ENCODE results near the gene TAT.
"Not testable (repeated sequence)": the region's sequence is repeated elsewhere in the genome, so short reads cannot be mapped to it uniquely, and the experiment has no call there.

The TAT gene

DNA sequence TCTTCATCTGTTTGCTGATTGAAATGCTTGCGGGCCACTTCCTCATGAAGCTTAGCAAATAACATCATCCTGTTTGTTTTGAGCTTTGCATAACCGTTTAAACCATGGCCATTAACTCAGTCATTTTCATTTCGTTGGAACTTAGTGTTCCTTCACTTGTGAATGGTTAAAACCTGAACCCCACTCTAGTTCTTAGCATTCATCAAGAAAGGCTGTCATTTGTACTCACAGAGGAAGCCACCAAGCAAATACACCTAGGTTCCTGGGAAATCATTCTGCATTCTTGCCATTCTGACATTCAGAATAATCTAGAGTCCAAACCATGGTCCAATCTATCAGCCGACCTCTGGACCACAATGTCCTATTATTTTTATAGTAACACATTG lies 8.4 kb upstream of the TAT start:
- Histone ChIP-seq H4K20me1 (ENCODE audit: insufficient read depth, low read length) (no peaks in the 10 kb centered on the region), H3K9me2 (replicated peaks; ENCODE audit: insufficient read depth, low read length) (no peaks in the 10 kb centered on the region), H3K36me3 (replicated peaks; ENCODE audit: insufficient read depth, low read length) (no peaks in the 10 kb centered on the region), H3K9ac (ENCODE audit: low read length) (no peak overlapping the region), H3K27me3 (replicated peaks; ENCODE audit: insufficient read depth, low read length) (no peaks in the 10 kb centered on the region), H3K4me2 (ENCODE audit: low read depth, low read length) (no peak overlapping the region), H3K4me1 (ENCODE audit: low read length) (no peaks in the 10 kb centered on the region), H3F3A (ENCODE audit: insufficient read depth, low read length) (no peaks in the 10 kb centered on the region), H3K79me2 (ENCODE audit: low read length) (no peaks in the 10 kb centered on the region), H3K27ac (ENCODE audit: low read length) (no peak overlapping the region), H3K9me3 (replicated peaks; ENCODE audit: insufficient read depth, low read length) (no peaks in the 10 kb centered on the region), H3K4me3 (ENCODE audit: low read length) (no peak overlapping the region), H2AFZ (ENCODE audit: low read length) (no peak overlapping the region)
- TF ChIP-seq CTCF (IDR thresholded peaks at IDR 0.05; ENCODE audit: low read length) (no peak), EZH2 (optimal IDR thresholded peaks at IDR 0.05; ENCODE audit: low read depth, low read length) (no peak), EZH2phosphoT487 (IDR thresholded peaks at IDR 0.05; ENCODE audit: low read length) (no peak)
- DNase-seq = no peak

DNA sequence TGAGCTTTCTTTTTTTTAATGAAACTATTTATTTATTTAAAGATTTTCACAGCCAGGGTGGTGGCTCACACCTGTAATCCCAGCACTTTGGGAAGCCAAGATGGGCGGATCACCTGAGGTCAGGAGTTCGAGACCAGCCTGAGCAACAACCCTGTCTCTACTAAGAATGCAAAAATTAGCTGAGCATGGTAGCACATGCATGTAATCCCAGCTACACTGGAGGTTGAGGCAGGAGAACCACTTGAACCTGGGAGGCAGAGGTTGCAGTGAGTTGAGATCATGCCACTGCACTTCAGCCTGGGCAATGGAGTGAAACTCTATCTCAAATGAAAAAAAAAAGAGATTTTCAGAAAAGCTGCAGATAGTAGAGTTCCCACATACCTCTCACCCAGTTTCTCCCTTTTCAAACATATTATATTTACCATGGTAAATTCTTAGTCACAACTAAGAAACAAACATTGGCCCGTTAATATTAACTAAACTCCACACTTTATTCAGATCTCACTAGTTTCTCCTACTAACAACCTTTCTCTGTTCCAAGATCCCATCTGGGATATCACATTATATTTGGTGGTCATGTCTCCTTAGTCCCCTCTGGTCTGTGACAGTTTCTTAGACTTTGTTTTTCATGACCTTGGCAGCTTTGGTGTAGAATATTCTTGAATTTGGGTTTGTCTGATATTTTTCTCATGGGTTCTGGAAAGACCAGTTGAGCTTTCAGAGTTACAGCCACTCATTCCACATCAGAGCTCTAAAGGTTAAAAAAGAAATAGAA lies 7.8 kb upstream of the TAT start:
- Histone ChIP-seq H2AFZ (ENCODE audit: low read length) (no peak overlapping the region), H3K27me3 (replicated peaks; ENCODE audit: insufficient read depth, low read length) (no peaks in the 10 kb centered on the region), H3F3A (ENCODE audit: insufficient read depth, low read length) (no peaks in the 10 kb centered on the region), H4K20me1 (ENCODE audit: insufficient read depth, low read length) (no peaks in the 10 kb centered on the region), H3K9ac (ENCODE audit: low read length) (no peak overlapping the region), H3K27ac (ENCODE audit: low read length) (no peak overlapping the region), H3K36me3 (replicated peaks; ENCODE audit: insufficient read depth, low read length) (no peaks in the 10 kb centered on the region), H3K4me2 (ENCODE audit: low read depth, low read length) (no peak overlapping the region), H3K9me2 (replicated peaks; ENCODE audit: insufficient read depth, low read length) (no peaks in the 10 kb centered on the region), H3K9me3 (replicated peaks; ENCODE audit: insufficient read depth, low read length) (no peaks in the 10 kb centered on the region), H3K4me1 (ENCODE audit: low read length) (no peaks in the 10 kb centered on the region), H3K79me2 (ENCODE audit: low read length) (no peaks in the 10 kb centered on the region), H3K4me3 (ENCODE audit: low read length) (no peak overlapping the region)
- TF ChIP-seq EZH2phosphoT487 (IDR thresholded peaks at IDR 0.05; ENCODE audit: low read length) (no peak), EZH2 (optimal IDR thresholded peaks at IDR 0.05; ENCODE audit: low read depth, low read length) (no peak), CTCF (IDR thresholded peaks at IDR 0.05; ENCODE audit: low read length) (no peak)
- no peak for DNase-seq

DNA sequence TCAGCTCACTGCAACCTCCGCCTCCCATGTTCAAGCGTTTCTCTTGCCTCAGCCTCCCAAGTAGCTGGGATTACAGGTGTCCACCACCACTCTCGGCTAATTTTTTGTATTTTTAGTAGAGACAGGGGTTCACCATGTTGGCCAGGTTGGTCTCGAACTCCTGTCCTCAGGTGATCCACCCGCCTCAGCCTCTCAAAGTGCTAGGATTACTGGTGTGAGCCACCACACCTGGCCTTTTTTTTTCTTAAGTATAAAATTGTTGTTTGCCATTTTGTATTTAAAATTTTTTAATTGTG lies 5.6 kb upstream of the TAT start:
- H4K20me1 ChIP-seq (ENCODE audit: insufficient read depth, low read length); H3K27me3 ChIP-seq (replicated peaks; ENCODE audit: insufficient read depth, low read length); H3K4me2 ChIP-seq (ENCODE audit: low read depth, low read length); H3K4me1 ChIP-seq (ENCODE audit: low read length); H2AFZ ChIP-seq (ENCODE audit: low read length); H3K9me3 ChIP-seq (replicated peaks; ENCODE audit: insufficient read depth, low read length); H3K36me3 ChIP-seq (replicated peaks; ENCODE audit: insufficient read depth, low read length); H3K9ac ChIP-seq (ENCODE audit: low read length); H3K27ac ChIP-seq (ENCODE audit: low read length); H3K9me2 ChIP-seq (replicated peaks; ENCODE audit: insufficient read depth, low read length); DNase-seq; H3K4me3 ChIP-seq (ENCODE audit: low read length); H3K79me2 ChIP-seq (ENCODE audit: low read length); H3F3A ChIP-seq (ENCODE audit: insufficient read depth, low read length): not testable (repeated sequence)

GRCh38 chr16:71574702-71575101 lies 2.2 kb downstream of the TAT start:
- no peak for DNase-seq
- Histone ChIP-seq H3K4me3 (ENCODE audit: low read length) (no peak overlapping the region), H3K27me3 (replicated peaks; ENCODE audit: insufficient read depth, low read length) (no peaks in the 10 kb centered on the region), H3K4me1 (ENCODE audit: low read length) (no peaks in the 10 kb centered on the region), H3K79me2 (ENCODE audit: low read length) (no peaks in the 10 kb centered on the region), H2AFZ (ENCODE audit: low read length) (no peak overlapping the region), H3K9me2 (replicated peaks; ENCODE audit: insufficient read depth, low read length) (no peaks in the 10 kb centered on the region), H3K9ac (ENCODE audit: low read length) (no peak overlapping the region), H3K36me3 (replicated peaks; ENCODE audit: insufficient read depth, low read length) (no peaks in the 10 kb centered on the region), H4K20me1 (ENCODE audit: insufficient read depth, low read length) (no peaks in the 10 kb centered on the region), H3K4me2 (ENCODE audit: low read depth, low read length) (no peak overlapping the region), H3K27ac (ENCODE audit: low read length) (no peak overlapping the region), H3K9me3 (replicated peaks; ENCODE audit: insufficient read depth, low read length) (no peaks in the 10 kb centered on the region), H3F3A (ENCODE audit: insufficient read depth, low read length) (no peaks in the 10 kb centered on the region)
- TF ChIP-seq EZH2 (optimal IDR thresholded peaks at IDR 0.05; ENCODE audit: low read depth, low read length) = no peak
- TF ChIP-seq CTCF (IDR thresholded peaks at IDR 0.05; ENCODE audit: low read length) = no peak
- TF ChIP-seq EZH2phosphoT487 (IDR thresholded peaks at IDR 0.05; ENCODE audit: low read length) = no peak

Measured in MM.1S (cell line).